Stimulated activated CD8-positive, alpha-beta memory T cell treated with anti-CD3 and anti-CD28 coated beads, Interleukin-15, amount 100 ng/mL, for 24 hours (primary cell): ENCODE results near the gene L3HYPDH.

Source experiments
- DNase-seq: peaks from one replicate; pipeline ENCODE4 v3.0.0-alpha.2; 2020; ENCODE audit warnings: low read depth

L3HYPDH gene

DNA sequence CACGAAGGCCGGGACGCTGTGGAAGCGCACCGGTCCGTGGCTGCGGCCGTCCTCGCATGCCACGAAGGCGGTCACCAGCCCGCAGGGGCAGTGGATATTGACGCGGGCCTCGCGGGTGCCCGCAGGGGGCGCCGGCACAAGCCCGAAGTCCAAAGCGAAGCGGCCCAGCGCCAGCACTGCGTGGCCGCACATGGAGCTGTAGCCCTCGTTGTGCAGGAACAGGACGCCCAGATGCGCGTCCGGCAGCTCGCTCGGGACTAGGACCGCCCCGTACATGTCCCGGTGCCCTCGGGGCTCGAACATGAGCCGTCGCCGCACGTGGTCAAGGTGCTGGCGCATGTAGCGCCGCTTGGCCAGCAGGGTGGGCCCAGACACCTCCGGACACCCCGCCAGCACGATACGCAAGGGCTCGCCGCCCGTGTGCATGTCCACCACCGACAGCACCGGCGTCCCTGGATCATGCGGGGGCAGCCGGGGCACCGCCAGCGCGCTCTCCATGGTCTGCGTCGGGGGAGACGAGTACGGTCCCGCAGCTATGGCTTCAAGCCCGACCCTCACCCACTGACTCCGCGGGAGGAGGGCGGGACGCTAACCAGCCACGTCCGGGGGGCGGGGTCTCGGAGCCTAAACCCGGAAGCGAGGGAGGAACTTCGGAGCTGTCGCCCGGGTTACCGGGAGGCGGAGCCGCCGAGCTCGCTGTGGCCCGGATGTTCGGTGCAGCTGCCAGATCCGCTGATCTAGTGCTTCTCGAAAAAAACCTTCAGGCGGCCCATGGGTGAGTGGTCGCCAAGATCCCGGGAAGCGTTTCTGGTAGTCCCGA lies at the start of gene L3HYPDH, which contains the start of gene JKAMP:
Gene L3HYPDH, minus strand, starts transcription at position 590 of the 820 bp plus-strand sequence. Its CDS starts 92 bp downstream, at position 498.
Gene JKAMP, plus strand, starts transcription at position 699 of the 820 bp plus-strand sequence. Its CDS starts 73 bp downstream, at position 772.
- peak; percentile 96 for DNase-seq

DNA sequence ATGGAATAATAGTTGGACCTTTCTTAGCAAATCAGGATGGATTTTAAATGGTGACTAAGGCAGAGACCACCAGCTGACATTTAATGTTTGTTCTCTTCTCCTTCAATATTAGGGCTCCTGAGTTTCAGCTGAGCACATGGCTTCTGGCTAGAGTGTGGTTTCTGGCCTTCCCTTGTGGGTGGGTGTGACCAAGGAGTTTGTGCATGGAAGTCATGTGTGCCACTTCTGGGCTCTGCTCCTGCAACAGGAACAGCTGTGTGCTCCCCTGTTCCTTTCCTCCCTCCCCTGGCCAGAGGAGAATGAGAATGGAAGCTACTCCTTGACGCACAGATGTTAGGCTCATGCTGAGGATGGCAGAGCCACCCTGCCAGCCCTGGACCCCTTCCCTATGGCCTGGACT lies 48.2 kb upstream of the L3HYPDH start:
- no peak for DNase-seq

- no peak for DNase-seq
Observed at GRCh38 chr14:59530349-59530748, 46.1 kb upstream of the L3HYPDH start.

GRCh38 chr14:59529189-59529588 lies 45.0 kb upstream of the L3HYPDH start:
- DNase-seq = no peak

DNA sequence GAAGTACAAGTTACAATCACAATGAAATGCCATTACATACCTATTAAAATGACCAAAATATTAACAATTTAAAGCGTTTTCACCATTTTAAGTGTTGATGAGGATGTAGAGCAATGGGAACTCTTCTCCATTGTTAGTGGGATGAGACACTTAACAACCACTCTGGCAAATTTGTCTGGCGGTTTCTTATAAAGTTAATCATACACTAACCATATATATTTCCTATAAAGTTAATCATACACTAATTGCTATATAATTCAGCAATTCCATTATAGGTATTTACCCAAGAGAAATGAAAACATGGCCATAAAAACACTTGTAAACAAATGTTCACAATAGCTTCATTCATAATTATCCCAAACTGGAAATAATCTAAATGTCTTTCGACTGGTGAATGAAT lies 36.0 kb upstream of the L3HYPDH start:
- DNase-seq = no peak

DNA sequence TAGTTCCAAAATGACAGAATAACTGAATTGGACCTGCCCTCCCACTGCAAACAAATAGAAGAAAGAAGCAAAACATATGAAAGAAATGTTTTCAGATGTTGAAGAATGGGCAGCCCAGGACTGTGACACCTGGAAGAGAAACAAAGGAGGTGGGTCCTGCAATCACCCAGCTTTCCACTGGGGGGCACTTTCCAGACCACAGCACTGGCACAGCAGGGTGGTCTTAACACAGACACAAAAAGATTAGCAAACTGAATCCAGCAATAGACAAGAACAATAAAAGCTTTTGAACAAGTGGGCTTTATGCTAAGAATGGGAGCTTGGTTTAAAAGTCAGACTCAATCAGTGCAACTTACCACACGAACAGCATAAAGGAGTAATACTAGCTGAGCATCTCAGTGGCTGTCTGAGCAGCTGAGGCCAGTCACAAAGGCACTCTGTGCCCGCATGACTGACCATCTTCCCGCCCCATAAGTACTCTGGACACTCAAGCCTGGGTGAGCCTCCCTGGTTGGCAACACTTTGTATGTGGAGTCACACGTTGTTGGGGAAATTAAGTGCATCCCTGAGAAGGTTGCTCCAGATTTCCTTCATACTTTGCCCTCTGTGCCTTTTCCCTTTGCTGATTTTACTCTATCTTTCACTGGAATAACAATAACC lies 27.8 kb upstream of the L3HYPDH start:
- DNase-seq = no peak

- DNase-seq = no peak
Observed at GRCh38 chr14:59510966-59511365, 26.8 kb upstream of the L3HYPDH start.

GRCh38 chr14:59510001-59510400 lies 25.8 kb upstream of the L3HYPDH start:
- no peak for DNase-seq

DNA sequence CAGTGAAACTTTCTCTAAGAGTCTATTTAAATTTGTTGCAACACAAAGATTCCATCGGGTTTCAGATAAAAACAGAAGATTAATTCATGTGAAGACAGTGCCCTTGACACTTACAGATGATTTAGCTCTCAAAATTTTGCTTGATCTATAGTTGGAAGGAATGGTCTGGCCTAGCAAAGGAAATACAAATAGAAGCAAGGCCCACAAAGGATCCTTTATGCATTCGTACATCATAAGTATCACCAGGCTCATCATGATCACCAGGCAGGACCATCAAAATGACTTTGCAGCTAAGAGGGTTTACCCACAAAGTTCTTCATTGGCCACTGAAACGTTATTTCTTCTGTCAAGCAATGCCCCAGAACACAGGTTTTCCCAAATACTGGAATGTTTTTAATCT lies 24.9 kb upstream of the L3HYPDH start:
- DNase-seq = no peak

- DNase-seq = no peak
Observed at GRCh38 chr14:59507752-59508103, 23.5 kb upstream of the L3HYPDH start.

- DNase-seq = no peak
Observed at GRCh38 chr14:59507063-59507751, 23.0 kb upstream of the L3HYPDH start.

- no peak for DNase-seq
Observed at GRCh38 chr14:59503256-59503655, 19.0 kb upstream of the L3HYPDH start.

GRCh38 chr14:59500732-59501131 lies 16.5 kb upstream of the L3HYPDH start:
- DNase-seq = no peak

- DNase-seq = no peak
Observed at GRCh38 chr14:59492384-59492783, 8.2 kb upstream of the L3HYPDH start.

DNA sequence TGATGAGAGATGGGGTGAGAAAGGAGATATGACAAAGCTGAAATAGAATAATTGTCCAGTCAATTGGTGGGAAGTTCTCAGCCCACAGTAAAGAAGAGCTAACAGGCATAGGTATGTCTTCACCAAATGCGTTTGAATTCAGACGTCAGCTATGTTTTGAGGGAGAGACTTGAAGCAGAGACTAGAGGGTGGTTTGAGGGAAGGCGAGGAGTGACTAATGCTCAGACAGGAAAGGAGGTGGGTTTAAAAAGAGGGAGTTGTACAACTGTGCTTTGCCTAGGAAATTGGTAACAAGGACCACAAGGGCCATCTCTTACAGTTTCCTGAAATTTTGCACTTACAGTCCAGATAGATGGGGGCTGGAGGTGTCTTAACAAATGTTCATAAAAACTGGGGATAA lies 6.5 kb upstream of the L3HYPDH start:
- DNase-seq = no peak

DNA sequence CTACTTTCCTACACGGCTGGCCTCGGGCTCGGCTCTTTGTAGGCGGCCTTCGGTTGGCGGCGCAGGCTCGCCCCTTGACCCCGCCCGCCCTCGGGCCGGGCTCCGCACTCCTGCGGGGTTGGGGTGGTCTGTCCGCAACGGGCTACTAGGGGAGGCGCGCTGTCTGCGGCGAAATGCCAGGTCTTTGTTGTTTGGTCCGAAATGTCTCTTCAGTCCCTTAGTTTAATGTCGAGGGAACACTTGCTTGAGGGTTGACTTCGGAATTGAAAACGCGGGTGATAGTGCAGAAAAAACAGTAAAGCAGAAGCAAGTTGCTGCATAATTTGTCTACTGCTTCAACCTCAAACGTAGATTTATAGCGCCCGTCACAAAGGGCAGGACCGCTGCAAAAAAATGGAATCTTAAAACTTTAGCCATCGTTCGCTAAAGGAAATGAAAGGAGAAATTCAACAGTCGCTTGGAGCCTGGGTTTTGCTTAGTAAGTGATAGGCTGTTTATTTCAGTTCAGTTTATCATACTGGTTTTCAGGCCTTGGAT lies 499 bp upstream of the L3HYPDH start:
- DNase-seq = no peak

DNA sequence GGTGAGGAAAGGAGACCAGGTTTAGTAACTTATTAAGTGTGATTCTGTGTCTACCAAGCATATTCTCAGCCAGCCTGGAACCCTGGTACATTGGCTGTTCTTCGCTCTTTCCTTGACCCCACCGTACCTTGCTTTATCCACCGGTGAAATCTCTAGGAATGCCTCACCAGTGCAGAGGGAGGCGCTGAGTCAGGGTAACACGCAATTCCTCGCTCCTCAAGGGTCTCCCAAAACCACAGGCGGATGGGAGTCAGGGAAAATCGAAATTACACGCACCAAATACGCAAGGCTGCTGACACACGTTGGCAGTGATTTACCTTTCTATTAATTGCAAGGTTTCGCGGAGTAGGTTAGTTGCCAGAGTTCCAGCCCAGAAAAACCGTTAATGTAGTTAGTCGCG lies 845 bp downstream of the L3HYPDH start:
- DNase-seq = no peak

- DNase-seq = no peak
Observed at GRCh38 chr14:59482541-59483331, 1.5 kb downstream of the L3HYPDH start.

DNA sequence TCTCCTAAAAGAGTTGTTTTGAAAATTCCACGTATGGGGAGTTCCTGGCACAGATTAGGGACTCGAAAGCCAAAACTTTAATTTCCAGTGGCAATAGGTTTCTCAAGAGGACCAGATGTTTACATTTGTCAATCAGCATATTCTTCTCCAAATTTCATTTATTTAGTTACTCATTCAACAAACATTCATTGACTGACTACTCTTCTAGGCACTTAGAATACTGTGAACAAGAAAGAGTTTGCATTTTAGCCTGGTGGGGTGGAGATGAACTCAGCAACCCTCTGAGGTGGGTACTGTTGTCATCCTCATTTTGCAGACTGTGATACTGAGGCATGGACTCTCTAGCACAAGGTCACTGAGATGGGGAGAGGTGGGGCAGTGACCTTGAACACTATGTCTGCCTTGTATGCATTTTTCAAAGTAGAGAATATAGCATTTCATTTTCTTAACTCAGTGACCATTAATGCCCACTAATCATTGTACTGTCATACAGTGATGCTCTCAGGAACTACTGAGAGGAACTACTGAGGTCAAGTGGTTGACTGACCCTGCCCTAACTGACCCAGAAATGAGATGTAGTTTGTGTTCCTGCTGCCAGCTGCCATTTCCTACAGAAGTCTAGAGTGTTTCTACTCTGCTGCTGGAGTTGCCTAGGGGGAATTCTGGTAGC lies 2.2 kb downstream of the L3HYPDH start:
- DNase-seq = no peak

GRCh38 chr14:59481407-59481806 lies 2.8 kb downstream of the L3HYPDH start:
- DNase-seq = no peak

- no peak for DNase-seq
Observed at GRCh38 chr14:59480166-59480565, 4.0 kb downstream of the L3HYPDH start.
